H1 (cell line): ENCODE measurements around the gene RIMS3. TPM values are rescaled to one million over a fixed set of nuclear protein-coding genes. Genes with fewer than 3 reads are reported as not detected.

Experiments
- CTCF ChIA-PET: fragments of 300-600 bp; sonication (Branson Sonifier 250); formaldehyde crosslinking; loops from one replicate; lab custom pipeline; 2021; ENCODE audit not compliant: partially characterized antibody; lab: Charles Lee
- POLR2A ChIA-PET: fragments of 300-600 bp; sonication (Branson Sonifier 250); formaldehyde crosslinking; loops from one replicate; lab custom pipeline; 2021; ENCODE audit warnings: inconsistent platforms; ENCODE audit not compliant: partially characterized antibody; lab: Charles Lee
- DNase-seq, 2 experiments: peaks; one replicate each; pipeline versions ENCODE4 v3.0.0 to v3.0.0-alpha.2; 2010 to 2022; ENCODE audit warnings: low spot score in 2 of 2, low read depth in 1 of 2, mixed read lengths in 1 of 2
- FAIRE-seq: peaks from 2 replicates; lab custom pipeline; 2011; peaks lifted over from hg19 to GRCh38; lab: Jason Lieb, UNC
- H2AFZ ChIP-seq: 2 replicates; pipeline ENCODE4 v1.8.1; 2012; ENCODE audit warnings: low read length, inconsistent platforms
- H2AK5ac ChIP-seq: 2 replicates; pipeline ENCODE4 v1.6.1; 2013; ENCODE audit warnings: low read depth, low read length
- H2BK120ac ChIP-seq: replicated peaks from 2 replicates; pipeline ENCODE3; 2013; ENCODE audit warnings: low read depth, low read length, inconsistent platforms
- H2BK12ac ChIP-seq: 2 replicates; pipeline ENCODE4 v1.6.1; 2013; ENCODE audit warnings: low read depth, low read length
- H2BK15ac ChIP-seq: 2 replicates; pipeline ENCODE4 v1.6.1; 2013; ENCODE audit warnings: low read length
- H2BK20ac ChIP-seq: 2 replicates; pipeline ENCODE4 v1.6.1; 2013; ENCODE audit warnings: low read length
- H2BK5ac ChIP-seq: 2 replicates; pipeline ENCODE4 v1.6.1; 2013; ENCODE audit warnings: low read depth, low read length
- H3K14ac ChIP-seq: 2 replicates; pipeline ENCODE4 v1.6.1; 2013; ENCODE audit warnings: inconsistent platforms; ENCODE audit not compliant: insufficient read length
- H3K18ac ChIP-seq: 2 replicates; pipeline ENCODE4 v1.6.1; 2013; ENCODE audit warnings: low read length; ENCODE audit errors: extremely low read depth
- H3K23ac ChIP-seq: 2 replicates; pipeline ENCODE4 v1.6.1; 2013; ENCODE audit warnings: inconsistent platforms; ENCODE audit not compliant: insufficient read length
- H3K23me2 ChIP-seq: 2 replicates; pipeline ENCODE4 v1.6.1; 2013; ENCODE audit warnings: low read depth, low read length
- H3K27ac ChIP-seq: 2 replicates; pipeline ENCODE4 v1.6.1; 2011; ENCODE audit warnings: low read depth, low read length, inconsistent platforms
- H3K27me3 ChIP-seq, 4 experiments: replicated peaks in 1 of 4; 1 replicate in 1 of 4; 2 replicates in 3 of 4; pipeline versions ENCODE4 v1.6.1 to v1.8.1; 2011 to 2013; ENCODE audit warnings: low read length in 3 of 4, mild to moderate bottlenecking in 3 of 4, inconsistent platforms in 2 of 4, mixed read lengths in 2 of 4, moderate library complexity in 1 of 4; ENCODE audit not compliant: control insufficient read depth in 3 of 4, insufficient read depth in 3 of 4; ENCODE audit errors: extremely low read depth in 1 of 4
- H3K36me3 ChIP-seq, 4 experiments: 2 replicates each; pipeline versions ENCODE4 v1.6.1 to v1.8.1; 2011 to 2013; ENCODE audit warnings: mild to moderate bottlenecking in 4 of 4, low read length in 3 of 4, moderate library complexity in 2 of 4, control low read depth in 1 of 4, inconsistent platforms in 1 of 4; ENCODE audit not compliant: insufficient read depth in 4 of 4, control insufficient read depth in 2 of 4
- H3K4ac ChIP-seq: replicated peaks from 2 replicates; pipeline ENCODE3; 2013; ENCODE audit warnings: low read length, low read depth, mixed read lengths, inconsistent platforms; ENCODE audit not compliant: insufficient read length
- H3K4me1 ChIP-seq, 4 experiments: replicated peaks in 1 of 4; 1 replicate in 1 of 4; 2 replicates in 3 of 4; pipeline versions ENCODE4 v1.6.1 to v1.8.1; 2011 to 2013; ENCODE audit warnings: low read length in 3 of 4, inconsistent platforms in 2 of 4, mixed read lengths in 1 of 4; ENCODE audit not compliant: insufficient read depth in 4 of 4, control insufficient read depth in 3 of 4
- H3K4me2 ChIP-seq, 2 experiments: 2 replicates each; pipeline versions ENCODE4 v1.6.1 to v1.8.1; 2011 to 2013; ENCODE audit warnings: low read depth in 2 of 2, low read length in 2 of 2, control low read depth in 1 of 2, inconsistent platforms in 1 of 2, mild to moderate bottlenecking in 1 of 2; ENCODE audit not compliant: insufficient read depth in 1 of 2
- H3K4me3 ChIP-seq, 4 experiments: fragments of 200-600, 300-600 bp in 1 of 4; sonication (generic), shearing (Covaris generic), sonication (Bioruptor Twin) in 1 of 4; 2 replicates each; pipeline versions ENCODE4 v1.5.1 to v1.8.1; 2011 to 2016; ENCODE audit warnings: low read length in 4 of 4, low read depth in 3 of 4, control low read depth in 2 of 4, inconsistent platforms in 2 of 4, mild to moderate bottlenecking in 2 of 4, mixed read lengths in 1 of 4, moderate library complexity in 1 of 4; ENCODE audit not compliant: insufficient read depth in 2 of 4; ENCODE audit errors: extremely low read depth in 1 of 4
- H3K56ac ChIP-seq: replicated peaks from 2 replicates; pipeline ENCODE3; 2013; ENCODE audit warnings: low read depth, mild to moderate bottlenecking, mixed read lengths, low read length, inconsistent platforms; ENCODE audit not compliant: insufficient read length
- H3K79me1 ChIP-seq: 2 replicates; pipeline ENCODE4 v1.6.1; 2013; ENCODE audit warnings: low read depth, low read length, control low read depth
- H3K79me2 ChIP-seq, 2 experiments: 2 replicates each; pipeline versions ENCODE4 v1.6.1 to v1.8.1; 2012 to 2013; ENCODE audit warnings: low read length in 2 of 2, mild to moderate bottlenecking in 2 of 2, inconsistent platforms in 1 of 2; ENCODE audit not compliant: insufficient read depth in 2 of 2, control insufficient read depth in 1 of 2
- H3K9ac ChIP-seq, 4 experiments: replicated peaks in 1 of 4; 1 replicate in 1 of 4; 2 replicates in 3 of 4; pipeline versions ENCODE4 v1.6.1 to v1.8.1; 2011 to 2013; ENCODE audit warnings: low read depth in 3 of 4, low read length in 3 of 4, control low read depth in 2 of 4, mild to moderate bottlenecking in 2 of 4, moderate library complexity in 2 of 4, inconsistent platforms in 1 of 4; ENCODE audit errors: extremely low read depth in 1 of 4
- H3K9me3 ChIP-seq, 2 experiments: 2 replicates each; pipeline versions ENCODE4 v1.6.1 to v1.8.1; 2012 to 2013; ENCODE audit warnings: mild to moderate bottlenecking in 2 of 2, moderate library complexity in 2 of 2, control low read depth in 1 of 2, inconsistent platforms in 1 of 2, low read depth in 1 of 2, low read length in 1 of 2, mixed read lengths in 1 of 2; ENCODE audit not compliant: insufficient read depth in 2 of 2
- H4K20me1 ChIP-seq, 2 experiments: replicated peaks in 1 of 2; 2 replicates each; pipeline versions ENCODE3 to v1.8.1; 2011 to 2013; ENCODE audit warnings: inconsistent platforms in 2 of 2, low read length in 2 of 2, mild to moderate bottlenecking in 1 of 2; ENCODE audit not compliant: insufficient read depth in 2 of 2, control insufficient read depth in 1 of 2
- H4K5ac ChIP-seq: 2 replicates; pipeline ENCODE4 v1.6.1; 2013; ENCODE audit warnings: low read length, low read depth, mixed read lengths, inconsistent platforms; ENCODE audit not compliant: insufficient read length
- H4K8ac ChIP-seq: 2 replicates; pipeline ENCODE4 v1.8.0; 2013; ENCODE audit warnings: mild to moderate bottlenecking, moderate library complexity, low read length, inconsistent platforms; ENCODE audit not compliant: insufficient read depth; ENCODE audit errors: extremely low read depth
- H4K91ac ChIP-seq: replicated peaks from 2 replicates; pipeline ENCODE3; 2013; ENCODE audit warnings: low read length, mixed read lengths, inconsistent platforms; ENCODE audit not compliant: insufficient read length
- CTBP2 ChIP-seq: IDR thresholded peaks from 2 replicates; pipeline ENCODE4 v1.7.0; 2011; ENCODE audit warnings: borderline replicate concordance, mild to moderate bottlenecking, moderate library complexity, mixed read lengths, low read length; ENCODE audit not compliant: insufficient read depth, insufficient read length
- E2F6 ChIP-seq: IDR thresholded peaks from 2 replicates; pipeline ENCODE4 v1.6.1; 2012; ENCODE audit warnings: inconsistent platforms
- SAP30 ChIP-seq: fragments of 300-600 bp; sonication (generic); IDR thresholded peaks from 2 replicates; pipeline ENCODE4 v1.7.1; 2012; ENCODE audit warnings: low read length, moderate library complexity, mild to moderate bottlenecking, inconsistent platforms; ENCODE audit not compliant: insufficient read depth, insufficient replicate concordance
- SIN3A ChIP-seq, 2 experiments: IDR thresholded peaks in 1 of 2; conservative IDR thresholded peaks in 1 of 2; 2 replicates each; pipeline ENCODE4 v1.6.1; 2011 to 2012; ENCODE audit warnings: low read length in 2 of 2, improper control_type of control experiment in 1 of 2, low read depth in 1 of 2, mild to moderate bottlenecking in 1 of 2
- USF2 ChIP-seq: IDR thresholded peaks from 2 replicates; pipeline ENCODE4 v1.6.1; 2011; ENCODE audit warnings: low read length, improper control_type of control experiment
- WGBS, 2 experiments: shearing (Covaris generic) in 1 of 2; methylation state at CpG; one replicate each; pipeline versions ENCODE4 v1.1.6 to v1.1.7; 2013 to 2015; ENCODE audit warnings: low lambda C conversion rate in 2 of 2, mixed read lengths in 2 of 2, inconsistent platforms in 1 of 2, low coverage in 1 of 2, missing lambda C conversion rate in 1 of 2; ENCODE audit not compliant: insufficient replicate concordance in 2 of 2, insufficient coverage in 1 of 2, insufficient read length in 1 of 2; ENCODE audit errors: extremely low coverage in 1 of 2, missing lambda C conversion rate in 1 of 2; 5-methylcytosine and 5-hydroxymethylcytosine counted together
- polyA plus RNA-seq, 7 experiments: library from polyadenylated mRNA; depleted of rRNA in 3 of 7; stranded (reverse) in 5 of 7; unstranded in 2 of 7; fragments of >200 nt in 5 of 7; fragments of 200-250 nt in 2 of 7; gene quantifications; 1 replicate in 5 of 7; 2 replicates in 1 of 7; 4 replicates in 1 of 7; pipeline versions ENCODE4 v1.2.1 to v1.2.3, GENCODE V29; 2011 to 2013; ENCODE audit warnings: missing spikeins in 2 of 7, mixed read lengths in 2 of 7
- total RNA-seq: library from RNA; stranded (reverse); fragmentation: NEBNext Ultra II Directional; extraction: Animal tissue kit (Norgen Biotek cat#: 25700); gene quantifications from 2 replicates; pipeline ENCODE4 v1.2.1, GENCODE V29; 2021

RIMS3 gene
- total and polyA plus RNA-seq, 2 of the 8 experiments (the other 6 are each of a cell fraction or from before 2014, with no cell fraction given) = 13.3 to 20.6 TPM

GRCh38 chr1:40704817-40705733 is 39.6 kb upstream of the RIMS3 start:
- Histone ChIP-seq H4K5ac (no peak overlapping the region), H3K79me1 (peaks cover 2% of the 10 kb centered on the region; the same call in 1 of the 2 replicates), H4K20me1 (no peaks in the 10 kb centered on the region), H2BK12ac (no peak overlapping the region), H3K27me3 (no peaks in the 10 kb centered on the region), H4K8ac (no peak overlapping the region), H2AK5ac (no peak overlapping the region), H3K4me1 (peaks cover 0 to 5% (median 4%) of the 10 kb centered on the region in 4 experiments; a peak in 4 of 7 replicates), H3K4me3 (no peak overlapping the region), H3K27ac (no peak overlapping the region), H3K56ac (no peak overlapping the region), H3K9me3 (no peaks in the 10 kb centered on the region), H3K4ac (no peak overlapping the region), H3K23me2 (peaks cover 2% of the 10 kb centered on the region), H3K4me2 (no peak overlapping the region; a peak in 1 of 4 replicates), H4K91ac (no peak overlapping the region), H2BK120ac (no peak overlapping the region), H2BK20ac (no peak overlapping the region), H3K36me3 (no peaks in the 10 kb centered on the region), H3K9ac (no peak overlapping the region), H3K18ac (no peak overlapping the region), H2BK5ac (no peak overlapping the region), H2AFZ (no peak overlapping the region), H3K79me2 (peaks cover 6 to 78% of the 10 kb centered on the region in 2 experiments), H3K14ac (no peak overlapping the region), H3K23ac (no peak overlapping the region), H2BK15ac (no peak overlapping the region)
- TF ChIP-seq CTBP2 (no peak), E2F6 (no peak), USF2 (peak; percentile 26; the same call in 1 of the 2 replicates), SIN3A (conservative IDR thresholded peaks at IDR 0.05 in 1 of 2, IDR thresholded peaks at IDR 0.05 in 1 of 2; ENCODE audit: low read depth in 1 of 2, low read length in 2 of 2) (no peak), SAP30 (no peak)
- WGBS, 2 experiments = 85% methylated on average over 3 of the region's 3 CpGs; no CpG with 5 or more reads in 1 of the 2 experiments
- FAIRE-seq (no peak), DNase-seq (no peak)
- POLR2A ChIA-PET = interaction anchor here (0.6 to 17.0 kb wide), 5 partner anchors 9 to 231 kb away, joined by 3 to 293 read pairs (median 4); partner anchors contain the start of gene NFYC
- CTCF ChIA-PET = interaction anchor here (0.6 to 2.4 kb wide), 3 partner anchors 17 to 140 kb away, joined by 4 to 10 read pairs (median 7); no protein-coding TSS in a partner anchor
